Measurements from ENCODE around the gene RSF1. TPM values are rescaled to one million over a fixed set of nuclear protein-coding genes. Genes with fewer than 3 reads are reported as not detected.
A peak's percentile ranks its signal among the peaks of the same experiment; 100 is the strongest.

RSF1 gene
- total and polyA plus RNA-seq, 4 donors = 5.2 to 33.1 (median 13.4) TPM

DNA sequence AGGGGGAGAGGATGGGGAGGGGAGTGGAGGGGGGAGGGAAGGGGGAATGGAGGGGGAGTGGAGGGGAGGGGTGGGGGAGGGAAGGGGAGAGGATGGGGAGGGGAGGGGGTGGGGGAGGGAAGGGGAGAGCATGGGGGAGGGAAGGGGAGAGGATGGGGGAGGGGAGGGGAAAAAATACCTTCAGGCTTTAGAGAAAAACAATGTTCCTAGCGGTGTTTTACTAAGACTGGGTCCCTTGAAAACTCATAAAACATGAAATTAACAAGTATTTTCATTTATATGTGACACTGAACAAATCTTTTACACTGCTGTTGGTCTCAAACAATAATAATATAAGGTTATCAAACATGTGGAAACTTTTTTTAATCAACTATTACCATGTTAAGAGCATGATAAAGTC, 42.4 kb downstream of the RSF1 start:
- Histone ChIP-seq H3K36me3 (ENCODE audit: control insufficient read depth in 4 of 4, insufficient read depth in 3 of 4, low read depth in 1 of 4, low read length in 3 of 4) (no peaks in the 10 kb centered on the region), H3K4me1 (ENCODE audit: control insufficient read depth in 4 of 4, insufficient read depth in 4 of 4, low read length in 3 of 4) (no peaks in the 10 kb centered on the region), H3K4me3 (ENCODE audit: low read depth in 1 of 3, low read length in 3 of 3) (no peak overlapping the region), H3K9me3 (ENCODE audit: control insufficient read depth in 4 of 4, low read length in 3 of 4) (no peaks in the 10 kb centered on the region), H3K27me3 (ENCODE audit: control insufficient read depth in 4 of 4, insufficient read depth in 4 of 4, low read length in 3 of 4) (no peaks in the 10 kb centered on the region), H3K27ac (ENCODE audit: low read depth in 1 of 2, low read length in 2 of 2) (no peak overlapping the region), H3K9ac (ENCODE audit: low read depth in 1 of 2, low read length in 2 of 2) (no peak overlapping the region)
- 98% methylated on average over 1 of the region's 1 CpG for WGBS
- TF ChIP-seq FOXA2 (IDR thresholded peaks at IDR 0.05) (no peak), HNF4G (IDR thresholded peaks at IDR 0.05) (no peak), JUND (IDR thresholded peaks at IDR 0.05) (no peak), RXRA (IDR thresholded peaks at IDR 0.05) (no peak), NR2F2 (IDR thresholded peaks at IDR 0.05) (no peak), SP1 (IDR thresholded peaks at IDR 0.05) (no peak), YY1 (IDR thresholded peaks at IDR 0.05) (no peak), TAF1 (conservative IDR thresholded peaks at IDR 0.05) (no peak), FOXA1 (IDR thresholded peaks at IDR 0.05) (no peak), HNF4A (conservative IDR thresholded peaks at IDR 0.05) (no peak)
- TF ChIP-seq, protein P1, sequence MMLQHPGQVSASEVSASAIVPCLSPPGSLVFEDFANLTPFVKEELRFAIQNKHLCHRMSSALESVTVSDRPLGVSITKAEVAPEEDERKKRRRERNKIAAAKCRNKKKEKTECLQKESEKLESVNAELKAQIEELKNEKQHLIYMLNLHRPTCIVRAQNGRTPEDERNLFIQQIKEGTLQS (IDR thresholded peaks at IDR 0.05) = no peak
- TF ChIP-seq, protein P2, sequence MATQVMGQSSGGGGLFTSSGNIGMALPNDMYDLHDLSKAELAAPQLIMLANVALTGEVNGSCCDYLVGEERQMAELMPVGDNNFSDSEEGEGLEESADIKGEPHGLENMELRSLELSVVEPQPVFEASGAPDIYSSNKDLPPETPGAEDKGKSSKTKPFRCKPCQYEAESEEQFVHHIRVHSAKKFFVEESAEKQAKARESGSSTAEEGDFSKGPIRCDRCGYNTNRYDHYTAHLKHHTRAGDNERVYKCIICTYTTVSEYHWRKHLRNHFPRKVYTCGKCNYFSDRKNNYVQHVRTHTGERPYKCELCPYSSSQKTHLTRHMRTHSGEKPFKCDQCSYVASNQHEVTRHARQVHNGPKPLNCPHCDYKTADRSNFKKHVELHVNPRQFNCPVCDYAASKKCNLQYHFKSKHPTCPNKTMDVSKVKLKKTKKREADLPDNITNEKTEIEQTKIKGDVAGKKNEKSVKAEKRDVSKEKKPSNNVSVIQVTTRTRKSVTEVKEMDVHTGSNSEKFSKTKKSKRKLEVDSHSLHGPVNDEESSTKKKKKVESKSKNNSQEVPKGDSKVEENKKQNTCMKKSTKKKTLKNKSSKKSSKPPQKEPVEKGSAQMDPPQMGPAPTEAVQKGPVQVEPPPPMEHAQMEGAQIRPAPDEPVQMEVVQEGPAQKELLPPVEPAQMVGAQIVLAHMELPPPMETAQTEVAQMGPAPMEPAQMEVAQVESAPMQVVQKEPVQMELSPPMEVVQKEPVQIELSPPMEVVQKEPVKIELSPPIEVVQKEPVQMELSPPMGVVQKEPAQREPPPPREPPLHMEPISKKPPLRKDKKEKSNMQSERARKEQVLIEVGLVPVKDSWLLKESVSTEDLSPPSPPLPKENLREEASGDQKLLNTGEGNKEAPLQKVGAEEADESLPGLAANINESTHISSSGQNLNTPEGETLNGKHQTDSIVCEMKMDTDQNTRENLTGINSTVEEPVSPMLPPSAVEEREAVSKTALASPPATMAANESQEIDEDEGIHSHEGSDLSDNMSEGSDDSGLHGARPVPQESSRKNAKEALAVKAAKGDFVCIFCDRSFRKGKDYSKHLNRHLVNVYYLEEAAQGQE (IDR thresholded peaks at IDR 0.05) = no peak
- TF ChIP-seq, protein P3, sequence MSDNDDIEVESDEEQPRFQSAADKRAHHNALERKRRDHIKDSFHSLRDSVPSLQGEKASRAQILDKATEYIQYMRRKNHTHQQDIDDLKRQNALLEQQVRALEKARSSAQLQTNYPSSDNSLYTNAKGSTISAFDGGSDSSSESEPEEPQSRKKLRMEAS (IDR thresholded peaks at IDR 0.05) = no peak
- TF ChIP-seq, protein P4, sequence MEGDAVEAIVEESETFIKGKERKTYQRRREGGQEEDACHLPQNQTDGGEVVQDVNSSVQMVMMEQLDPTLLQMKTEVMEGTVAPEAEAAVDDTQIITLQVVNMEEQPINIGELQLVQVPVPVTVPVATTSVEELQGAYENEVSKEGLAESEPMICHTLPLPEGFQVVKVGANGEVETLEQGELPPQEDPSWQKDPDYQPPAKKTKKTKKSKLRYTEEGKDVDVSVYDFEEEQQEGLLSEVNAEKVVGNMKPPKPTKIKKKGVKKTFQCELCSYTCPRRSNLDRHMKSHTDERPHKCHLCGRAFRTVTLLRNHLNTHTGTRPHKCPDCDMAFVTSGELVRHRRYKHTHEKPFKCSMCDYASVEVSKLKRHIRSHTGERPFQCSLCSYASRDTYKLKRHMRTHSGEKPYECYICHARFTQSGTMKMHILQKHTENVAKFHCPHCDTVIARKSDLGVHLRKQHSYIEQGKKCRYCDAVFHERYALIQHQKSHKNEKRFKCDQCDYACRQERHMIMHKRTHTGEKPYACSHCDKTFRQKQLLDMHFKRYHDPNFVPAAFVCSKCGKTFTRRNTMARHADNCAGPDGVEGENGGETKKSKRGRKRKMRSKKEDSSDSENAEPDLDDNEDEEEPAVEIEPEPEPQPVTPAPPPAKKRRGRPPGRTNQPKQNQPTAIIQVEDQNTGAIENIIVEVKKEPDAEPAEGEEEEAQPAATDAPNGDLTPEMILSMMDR (IDR thresholded peaks at IDR 0.05; ENCODE audit: low read depth, low read length, missing input control) = no peak
- DNase-seq (ENCODE audit: low spot score) = no peak

DNA sequence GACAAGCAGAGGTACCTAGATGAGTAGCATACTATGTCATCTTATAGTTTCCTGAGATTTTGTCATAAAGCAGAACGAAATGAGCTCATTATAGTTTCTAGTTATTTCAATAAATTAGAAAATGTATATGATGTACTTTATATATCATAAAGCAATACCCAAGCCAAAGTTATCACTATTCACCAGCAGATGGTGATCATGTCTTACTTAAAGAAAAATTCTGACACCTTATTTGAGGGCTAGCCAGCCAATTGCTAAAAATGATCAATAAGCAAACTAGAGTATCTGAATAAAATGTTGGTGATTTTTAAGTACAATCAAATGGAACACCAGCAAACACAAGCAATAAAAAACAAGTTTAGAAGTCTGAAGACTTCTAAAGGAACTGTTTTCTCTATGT, 44.1 kb downstream of the RSF1 start:
- TF ChIP-seq FOXA2 (IDR thresholded peaks at IDR 0.05) (no peak), FOXA1 (IDR thresholded peaks at IDR 0.05) (no peak), RAD21 (IDR thresholded peaks at IDR 0.05) (peak; percentile 67 to 72), HNF4G (IDR thresholded peaks at IDR 0.05) (no peak)
- TF ChIP-seq, protein P4 (IDR thresholded peaks at IDR 0.05; ENCODE audit: low read depth, low read length, missing input control) = peak; percentile 32
- no peaks in the 10 kb centered on the region for H3K27me3 ChIP-seq (ENCODE audit: control insufficient read depth in 4 of 4, insufficient read depth in 4 of 4, low read length in 3 of 4)
- H3K4me1 ChIP-seq (ENCODE audit: control insufficient read depth in 4 of 4, insufficient read depth in 4 of 4, low read length in 3 of 4) = no peaks in the 10 kb centered on the region
- no peak overlapping the region for H3K4me3 ChIP-seq (ENCODE audit: low read depth in 1 of 3, low read length in 3 of 3)
- no peak overlapping the region for H3K9ac ChIP-seq (ENCODE audit: low read depth in 1 of 2, low read length in 2 of 2)
- WGBS = 95% methylated on average over 1 of the region's 1 CpG
- no peaks in the 10 kb centered on the region for H3K9me3 ChIP-seq (ENCODE audit: control insufficient read depth in 4 of 4, low read length in 3 of 4)
- H3K27ac ChIP-seq (ENCODE audit: low read depth in 1 of 2, low read length in 2 of 2) = no peak overlapping the region
- no peaks in the 10 kb centered on the region for H3K36me3 ChIP-seq (ENCODE audit: control insufficient read depth in 4 of 4, insufficient read depth in 3 of 4, low read depth in 1 of 4, low read length in 3 of 4)
- DNase-seq (ENCODE audit: low spot score) = no peak
